Lung (tissue), 12 donors: Measurements from ENCODE around the gene GNAZ. TPM values are rescaled to one million over a fixed set of nuclear protein-coding genes. Genes with fewer than 3 reads are reported as not detected.

Source experiments
- ATAC-seq: fragments of 200-7000 bp; cut with Tn5 transposase; one replicate; pipeline ENCODE4 v1.9.1; 2020; ENCODE audit warnings: moderate number of reproducible peaks; ENCODE audit not compliant: insufficient read depth, low FRiP score
- DNase-seq, 3 donors: peaks; one replicate each; pipeline ENCODE4 v3.0.0-alpha.2; 2013 to 2017
- H3K27ac ChIP-seq, 2 donors: one replicate each; pipeline ENCODE4 v1.5.1; 2013; ENCODE audit warnings: mild to moderate bottlenecking in 2 of 2, moderate library complexity in 2 of 2, control low read depth in 1 of 2, inconsistent platforms in 1 of 2, low read depth in 1 of 2, low read length in 1 of 2
- H3K27me3 ChIP-seq, 3 donors: one replicate each; pipeline ENCODE4 v1.5.1; 2013; ENCODE audit warnings: low read length in 2 of 3; ENCODE audit not compliant: control insufficient read depth in 3 of 3, insufficient read depth in 3 of 3
- H3K36me3 ChIP-seq, 4 donors: one replicate each; pipeline ENCODE4 v1.5.1; 2013; ENCODE audit warnings: low read length in 4 of 4, mild to moderate bottlenecking in 1 of 4, moderate library complexity in 1 of 4; ENCODE audit not compliant: control insufficient read depth in 4 of 4, insufficient read depth in 4 of 4
- H3K4me1 ChIP-seq, 5 donors: one replicate each; pipeline ENCODE4 v1.5.1; 2013; ENCODE audit warnings: low read length in 5 of 5, mild to moderate bottlenecking in 2 of 5, moderate library complexity in 1 of 5; ENCODE audit not compliant: control insufficient read depth in 5 of 5, insufficient read depth in 5 of 5
- H3K4me3 ChIP-seq: one replicate; pipeline ENCODE4 v1.5.1; 2013; ENCODE audit warnings: mild to moderate bottlenecking, control low read depth, moderate library complexity
- H3K9ac ChIP-seq, 2 donors: one replicate each; pipeline ENCODE4 v1.5.1; 2013; ENCODE audit warnings: low read length in 2 of 2, control low read depth in 1 of 2; ENCODE audit not compliant: insufficient read depth in 1 of 2
- H3K9me3 ChIP-seq, 4 donors: one replicate each; pipeline ENCODE4 v1.5.1; 2013; ENCODE audit warnings: low read length in 3 of 4, mild to moderate bottlenecking in 1 of 4, moderate library complexity in 1 of 4; ENCODE audit not compliant: control insufficient read depth in 4 of 4, insufficient read depth in 3 of 4
- WGBS, 2 donors: extraction: QIAGEN DNeasy Blood & Tissue Kit; methylation state at CpG; one replicate each; pipeline ENCODE4 v1.1.7; 2013; 5-methylcytosine and 5-hydroxymethylcytosine counted together
- polyA plus RNA-seq, 2 donors: library from polyadenylated mRNA; stranded (reverse); fragments of 200-250 nt; gene quantifications; one replicate each; pipeline ENCODE4 v1.2.1, GENCODE V29; 2013
- total RNA-seq, 2 donors: library from RNA; depleted of rRNA in 1 of 2; stranded (reverse); fragments of >200 nt in 1 of 2; gene quantifications; one replicate each; pipeline ENCODE4 v1.2.1, GENCODE V29; 2014 to 2021
- TF ChIP-seq, protein P1 (sequence below): IDR thresholded peaks from 2 replicates; pipeline ENCODE4 v1.5.1; 2012; ENCODE audit warnings: mild to moderate bottlenecking; ENCODE audit errors: control extremely low read depth, extremely low read depth
- donor health status: control.
- donor health status: control.
- donor health status: Bipolar disorder and iron deficiency.
- donor health status: healthy.
- donor health status: DM: yes; HTN: yes; CAD: no.

Gene GNAZ
- total and polyA plus RNA-seq, 4 donors, result 0.77 to 5.0 (median 2.3) TPM

DNA sequence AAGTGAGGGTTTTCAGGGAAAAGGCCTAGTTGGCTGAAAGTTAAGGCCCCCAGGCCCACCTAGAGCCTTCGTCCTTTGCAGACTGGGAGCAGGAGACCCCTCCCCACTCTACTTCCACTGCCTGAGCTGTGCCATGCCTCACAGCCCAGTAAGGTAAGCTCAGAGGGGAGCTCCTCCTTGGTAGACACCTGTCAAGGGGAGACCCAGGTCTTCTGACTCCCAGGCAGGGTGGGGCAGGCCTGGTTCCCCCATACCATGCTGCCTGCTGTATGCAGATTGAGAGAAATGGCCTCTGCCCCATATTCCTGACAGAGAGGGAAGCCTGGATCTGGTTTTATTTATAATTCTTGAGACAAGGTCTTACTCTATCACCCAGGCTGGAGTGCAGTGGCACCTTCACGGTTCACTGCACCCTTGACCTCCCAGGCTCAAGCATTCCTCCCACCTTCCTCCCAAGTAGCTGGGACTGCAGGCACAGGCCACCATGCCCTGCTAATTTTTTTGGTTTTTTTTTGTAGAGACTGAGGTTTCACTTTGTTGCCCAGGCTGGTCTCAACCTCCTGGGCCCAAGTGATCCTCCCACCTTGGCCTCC, 75.7 kb downstream of the GNAZ start:
- TF ChIP-seq, protein P1, sequence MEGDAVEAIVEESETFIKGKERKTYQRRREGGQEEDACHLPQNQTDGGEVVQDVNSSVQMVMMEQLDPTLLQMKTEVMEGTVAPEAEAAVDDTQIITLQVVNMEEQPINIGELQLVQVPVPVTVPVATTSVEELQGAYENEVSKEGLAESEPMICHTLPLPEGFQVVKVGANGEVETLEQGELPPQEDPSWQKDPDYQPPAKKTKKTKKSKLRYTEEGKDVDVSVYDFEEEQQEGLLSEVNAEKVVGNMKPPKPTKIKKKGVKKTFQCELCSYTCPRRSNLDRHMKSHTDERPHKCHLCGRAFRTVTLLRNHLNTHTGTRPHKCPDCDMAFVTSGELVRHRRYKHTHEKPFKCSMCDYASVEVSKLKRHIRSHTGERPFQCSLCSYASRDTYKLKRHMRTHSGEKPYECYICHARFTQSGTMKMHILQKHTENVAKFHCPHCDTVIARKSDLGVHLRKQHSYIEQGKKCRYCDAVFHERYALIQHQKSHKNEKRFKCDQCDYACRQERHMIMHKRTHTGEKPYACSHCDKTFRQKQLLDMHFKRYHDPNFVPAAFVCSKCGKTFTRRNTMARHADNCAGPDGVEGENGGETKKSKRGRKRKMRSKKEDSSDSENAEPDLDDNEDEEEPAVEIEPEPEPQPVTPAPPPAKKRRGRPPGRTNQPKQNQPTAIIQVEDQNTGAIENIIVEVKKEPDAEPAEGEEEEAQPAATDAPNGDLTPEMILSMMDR, result no peak
- no peaks in the 10 kb centered on the region for H3K9me3 ChIP-seq
- DNase-seq (no peak), ATAC-seq (no peak)
- no peaks in the 10 kb centered on the region for H3K36me3 ChIP-seq
- 83 to 93% methylated on average over 2 of the region's 2 CpGs for WGBS, 2 donors
- H3K4me3 ChIP-seq, result no peak overlapping the region
- H3K27me3 ChIP-seq, result no peaks in the 10 kb centered on the region
- H3K4me1 ChIP-seq, result peaks cover 0 to 30% (median 7%) of the 10 kb centered on the region in 5 donors
- peak overlapping the region in 1 of 2 donors; percentile 64 for H3K27ac ChIP-seq
- H3K9ac ChIP-seq, result peak overlapping the region in 1 of 2 donors; percentile 49

DNA sequence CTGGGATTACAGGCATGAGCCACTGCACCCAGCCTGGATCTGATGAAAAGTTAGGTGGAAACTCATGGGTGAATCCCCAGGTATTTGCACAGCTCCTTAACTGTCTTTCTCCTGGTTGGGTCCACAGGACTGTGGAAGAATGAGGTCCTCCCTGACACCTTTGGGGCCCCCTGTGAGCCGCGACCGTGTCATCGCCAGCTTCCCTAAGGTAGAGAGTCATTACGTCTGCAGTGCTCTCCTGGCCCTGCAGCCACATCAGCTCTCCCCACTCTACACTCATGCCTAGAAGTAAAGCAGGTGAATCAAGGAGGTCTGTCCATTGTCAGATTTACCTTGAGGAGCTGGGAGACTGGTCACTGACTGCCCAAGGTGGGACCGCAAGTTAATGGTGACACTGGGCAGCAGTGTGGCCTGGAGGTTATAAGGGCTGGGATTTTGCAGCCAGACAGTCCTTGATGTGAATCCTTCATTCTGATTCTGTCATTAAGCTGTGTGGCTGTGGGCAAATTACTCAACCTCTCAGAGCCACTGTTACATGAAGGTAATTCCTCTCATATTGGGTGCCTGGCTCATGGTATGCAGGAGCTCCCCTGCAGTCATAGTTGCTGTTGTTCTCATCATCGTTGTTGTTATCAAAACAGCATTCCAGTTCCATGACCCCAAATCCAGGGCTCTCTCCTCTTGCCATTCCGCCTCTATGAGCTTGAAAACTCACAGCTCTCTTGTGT, 76.3 kb downstream of the GNAZ start:
- Histone ChIP-seq H3K27me3 (no peaks in the 10 kb centered on the region), H3K9ac (no peak overlapping the region), H3K36me3 (no peaks in the 10 kb centered on the region), H3K4me1 (peaks cover 0 to 25% (median 7%) of the 10 kb centered on the region in 5 donors), H3K9me3 (no peaks in the 10 kb centered on the region), H3K4me3 (no peak overlapping the region), H3K27ac (no peak overlapping the region)
- DNase-seq (no peak), ATAC-seq (no peak)
- TF ChIP-seq, protein P1, result no peak
- 76 to 80% methylated on average over 8 of the region's 8 CpGs for WGBS, 2 donors

DNA sequence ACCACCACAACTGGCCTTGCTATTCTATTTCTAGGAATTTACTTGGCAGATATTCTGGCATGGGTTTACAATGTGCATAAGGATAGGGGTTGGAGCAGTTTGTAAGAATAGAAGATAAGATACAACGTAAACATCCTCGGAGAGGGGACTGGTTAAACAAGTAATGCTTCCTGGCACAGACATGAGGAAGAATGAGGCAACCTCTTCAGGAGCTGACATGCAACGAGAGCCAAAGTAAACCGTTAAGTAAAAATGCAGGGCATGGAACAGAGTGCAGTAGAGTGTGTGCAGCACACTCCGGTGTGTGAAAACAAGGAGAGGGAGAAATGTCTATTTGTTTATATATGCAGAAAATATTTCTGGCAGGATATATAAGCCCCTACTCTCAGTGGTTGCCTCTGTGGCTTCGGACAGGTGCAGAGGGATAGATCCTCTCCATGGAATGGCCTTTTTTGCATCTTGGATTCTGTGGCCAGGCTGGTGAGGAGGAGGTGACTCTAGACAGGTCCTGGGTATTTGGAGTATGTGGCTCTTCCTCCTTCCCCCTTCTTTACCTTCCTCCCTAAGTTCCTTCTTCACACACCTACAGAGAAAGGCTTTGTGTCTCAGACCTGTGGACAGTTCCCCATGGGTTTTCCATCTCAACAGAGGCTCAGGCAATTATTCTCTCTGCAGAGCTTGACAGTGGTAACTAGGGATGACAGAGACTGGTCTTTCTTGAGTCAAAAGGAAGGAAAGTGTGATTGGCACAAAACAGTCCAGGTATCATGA, 77.5 kb downstream of the GNAZ start:
- H3K9me3 ChIP-seq, result no peaks in the 10 kb centered on the region
- H3K36me3 ChIP-seq, result no peaks in the 10 kb centered on the region
- TF ChIP-seq, protein P1, result no peak
- 21 to 23% methylated on average over 6 of the region's 6 CpGs for WGBS, 2 donors
- ATAC-seq, result peak; percentile 16
- peak; percentile 31 to 81 (median 73) for DNase-seq
- H3K27ac ChIP-seq, result no peak overlapping the region
- no peak overlapping the region for H3K9ac ChIP-seq
- H3K27me3 ChIP-seq, result no peaks in the 10 kb centered on the region
- H3K4me1 ChIP-seq, result peaks cover 0 to 25% (median 7%) of the 10 kb centered on the region in 5 donors
- H3K4me3 ChIP-seq, result no peak overlapping the region
